Amygdala (tissue), 56 donors: ENCODE measurements around the gene NUDT8.
"Not testable (repeated sequence)": the region's sequence is repeated elsewhere in the genome, so short reads cannot be mapped to it uniquely, and the experiment has no call there.

Source experiments
- DNase-seq, 56 donors: peaks; one replicate each; lab custom pipeline; 2025; lab: John Stamatoyannopoulos, UW

The NUDT8 gene

DNA sequence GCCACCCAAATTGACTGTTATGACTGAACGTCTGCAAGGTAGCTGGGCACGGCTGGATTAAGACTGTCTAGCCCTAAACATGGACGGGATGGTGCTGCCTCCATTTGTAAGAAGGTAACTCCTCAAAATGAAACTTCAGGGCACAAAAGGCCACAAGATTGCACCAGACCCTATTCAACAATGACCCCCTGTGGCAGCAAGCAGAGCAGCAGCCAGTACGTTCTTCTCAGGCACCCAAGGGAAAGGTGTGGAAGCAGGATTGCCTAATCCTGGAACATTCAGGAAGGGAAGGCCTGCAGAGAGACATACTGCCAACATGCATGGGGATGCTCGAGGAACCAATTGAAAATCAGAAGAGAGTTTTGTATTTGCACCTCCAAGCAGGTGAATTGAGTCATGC lies 14.3 kb upstream of the NUDT8 start:
- DNase-seq: no peak

DNA sequence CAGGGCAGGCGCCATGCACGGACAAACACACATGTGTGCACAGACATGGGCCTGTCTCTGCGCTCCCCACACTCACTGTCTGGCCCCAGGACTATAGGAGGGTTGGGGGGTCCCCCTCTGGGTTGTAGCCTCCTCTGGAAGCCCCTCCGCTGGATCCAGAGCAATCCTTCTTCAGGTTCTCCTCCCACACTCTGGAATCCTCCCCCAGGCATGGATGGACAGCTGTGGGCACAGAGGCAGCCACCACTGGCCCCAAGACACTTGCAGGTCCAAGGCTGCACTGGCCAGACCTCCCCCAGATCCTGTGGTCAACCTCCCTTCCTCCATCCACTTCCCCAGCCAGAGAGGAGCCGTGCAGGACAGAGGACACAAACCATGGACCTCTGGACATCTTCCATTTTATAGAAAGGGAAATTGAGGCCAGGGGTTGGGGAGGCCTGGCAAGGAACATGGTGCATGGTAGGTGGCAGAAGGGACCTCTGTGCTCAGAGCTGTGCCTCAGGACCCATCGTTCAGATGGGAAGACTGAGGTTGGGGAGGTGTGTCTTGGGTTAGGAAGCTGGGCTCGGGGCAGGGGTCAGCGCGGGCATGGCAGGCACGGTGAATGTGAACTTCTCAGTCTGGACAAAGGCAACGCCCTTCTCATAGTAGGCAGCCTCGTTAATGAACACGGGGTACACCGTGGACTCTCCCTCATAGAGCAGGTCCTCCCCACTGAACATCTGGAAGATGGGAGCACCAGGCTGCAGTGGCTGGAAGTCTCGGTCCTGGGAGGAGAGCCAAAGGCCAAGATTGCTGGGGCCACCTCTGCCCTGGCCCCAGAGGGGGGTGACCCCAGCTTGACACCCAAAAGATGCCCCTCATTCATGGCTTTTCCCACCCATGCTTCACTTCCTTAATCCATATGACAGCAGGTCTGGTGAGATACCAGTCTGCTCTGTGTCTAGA lies 12.7 kb upstream of the NUDT8 start:
- DNase-seq: no peak

DNA sequence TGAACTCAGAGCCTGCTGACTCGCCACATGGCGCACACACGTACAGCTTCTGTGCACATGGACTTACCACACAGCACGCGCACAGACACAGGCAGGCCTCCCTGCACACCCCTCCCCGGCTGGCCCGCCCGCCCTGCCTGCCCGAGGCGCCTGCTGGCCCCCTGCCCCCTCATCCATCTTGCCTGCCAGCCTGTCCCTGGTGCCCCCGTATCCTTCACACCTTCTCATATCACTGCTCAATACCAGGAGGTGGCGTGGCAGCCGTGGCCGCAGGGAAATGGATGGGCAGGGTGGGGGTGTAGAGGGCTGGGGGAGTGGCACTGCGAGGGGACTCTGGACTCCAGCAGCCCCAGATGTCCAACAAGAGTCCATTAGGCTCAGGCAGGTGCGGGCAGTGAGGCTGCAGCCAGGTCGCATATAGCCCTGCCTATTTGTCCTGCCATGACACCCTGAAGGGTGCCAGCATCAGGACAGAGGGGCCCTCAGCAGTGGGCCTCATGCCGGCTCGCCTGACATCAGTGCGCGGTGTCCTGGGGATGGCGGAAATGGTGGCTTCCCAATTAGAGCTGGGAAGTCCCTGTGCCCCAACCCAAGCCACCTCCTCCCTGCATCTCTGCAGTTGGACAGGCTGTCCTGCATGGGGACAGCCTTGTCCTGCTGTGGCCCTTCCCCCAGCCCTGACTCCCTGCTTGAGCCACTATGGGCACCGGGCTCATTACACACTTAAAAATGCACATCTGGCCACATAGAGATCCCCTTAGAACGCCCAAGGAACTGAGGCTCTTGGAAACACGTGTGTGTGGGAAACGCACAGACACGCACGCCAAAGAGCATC lies 11.8 kb upstream of the NUDT8 start:
- DNase-seq: no peak

DNA sequence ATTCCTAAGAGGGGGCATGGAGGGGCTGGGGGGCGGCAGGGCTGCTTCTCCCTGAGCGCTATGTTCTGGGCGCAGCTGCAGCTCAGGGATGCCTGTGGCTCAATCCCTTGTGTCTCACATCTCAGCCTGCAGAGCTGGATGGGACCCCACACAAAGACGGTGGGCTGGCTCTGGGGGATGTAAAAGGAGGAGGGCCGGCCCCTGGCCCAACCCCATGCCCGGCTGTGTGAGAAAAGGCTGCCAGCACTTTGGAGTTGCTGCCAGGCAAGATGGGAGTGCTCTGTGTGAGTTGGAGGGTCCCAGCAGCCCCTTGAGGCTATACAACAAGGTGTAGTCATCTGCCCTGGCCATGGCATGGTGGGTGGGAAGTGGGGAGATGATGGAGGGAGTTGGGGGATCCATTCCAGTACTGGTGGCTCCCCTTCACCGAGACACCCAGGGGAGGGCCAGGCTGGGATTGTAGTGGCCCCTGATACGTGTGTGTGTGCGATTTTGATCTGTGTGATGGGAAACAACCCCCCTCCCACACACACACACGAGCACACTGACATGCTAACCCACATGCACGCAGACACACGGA lies 11.1 kb upstream of the NUDT8 start:
- DNase-seq: no peak

DNA sequence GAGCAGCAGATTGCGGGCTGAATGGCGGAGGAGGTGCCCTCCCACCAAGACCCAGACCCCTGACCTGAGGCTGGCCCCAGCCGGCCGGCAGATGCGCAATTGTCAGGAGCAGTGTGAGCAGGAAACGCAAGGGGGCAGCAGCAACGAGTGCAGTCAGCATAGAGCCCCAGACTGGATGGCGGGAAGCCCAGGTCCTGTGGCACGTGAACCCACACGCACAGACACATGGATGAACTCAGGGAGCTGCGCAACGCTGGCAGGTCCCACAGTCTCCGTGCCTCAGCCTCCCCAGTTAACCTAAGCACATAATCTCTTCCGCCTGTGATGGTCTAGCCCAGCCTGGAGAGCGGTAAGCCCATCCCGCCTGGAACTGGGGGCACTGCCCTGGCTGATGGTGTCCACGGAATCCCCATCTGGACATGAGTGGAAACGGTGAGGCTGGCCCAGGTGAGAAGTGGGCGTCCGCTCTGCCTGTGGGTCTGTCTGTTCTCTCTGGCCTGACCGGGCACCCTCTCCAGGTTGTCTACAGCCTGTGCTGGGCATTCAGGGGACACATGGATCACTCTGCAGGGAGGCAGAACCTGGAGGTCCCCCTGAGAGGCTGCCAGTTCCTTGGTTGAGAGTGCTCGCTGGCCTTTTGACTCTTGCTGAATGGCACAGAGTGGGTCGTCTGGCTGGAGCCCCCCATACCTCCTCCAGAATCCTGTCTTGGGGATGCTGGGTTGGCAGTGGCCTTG lies 10.5 kb upstream of the NUDT8 start:
- DNase-seq: peak in 31 of 56 donors; percentile 6 to 74 (median 44)

DNA sequence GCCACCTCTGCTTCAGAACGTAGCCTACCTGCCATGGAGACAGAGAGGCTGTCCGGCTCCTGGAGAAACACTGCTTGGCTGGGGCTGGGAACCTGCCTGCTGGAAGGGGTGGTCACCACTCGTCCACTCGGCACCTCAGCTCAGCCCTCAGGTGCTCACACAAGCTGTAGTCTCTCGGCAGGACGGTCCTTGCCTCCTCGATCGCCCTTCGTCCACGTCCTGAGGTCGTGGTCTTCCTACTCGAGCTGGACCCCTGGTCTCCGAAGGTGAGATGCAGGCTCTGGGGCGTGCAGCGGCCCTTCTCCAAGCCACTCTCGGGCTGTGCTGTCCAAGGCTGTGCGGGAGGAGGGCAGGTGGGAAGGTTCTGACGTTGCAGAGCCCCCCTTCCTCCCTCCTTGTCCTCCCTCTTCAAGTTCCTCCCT lies 9.7 kb upstream of the NUDT8 start, which contains the start of gene TBX10:
Gene TBX10 (minus strand): TSS at position 326 of the 422 bp plus-strand sequence. CDS start 291 bp downstream, at position 35.
- no peak for DNase-seq

DNA sequence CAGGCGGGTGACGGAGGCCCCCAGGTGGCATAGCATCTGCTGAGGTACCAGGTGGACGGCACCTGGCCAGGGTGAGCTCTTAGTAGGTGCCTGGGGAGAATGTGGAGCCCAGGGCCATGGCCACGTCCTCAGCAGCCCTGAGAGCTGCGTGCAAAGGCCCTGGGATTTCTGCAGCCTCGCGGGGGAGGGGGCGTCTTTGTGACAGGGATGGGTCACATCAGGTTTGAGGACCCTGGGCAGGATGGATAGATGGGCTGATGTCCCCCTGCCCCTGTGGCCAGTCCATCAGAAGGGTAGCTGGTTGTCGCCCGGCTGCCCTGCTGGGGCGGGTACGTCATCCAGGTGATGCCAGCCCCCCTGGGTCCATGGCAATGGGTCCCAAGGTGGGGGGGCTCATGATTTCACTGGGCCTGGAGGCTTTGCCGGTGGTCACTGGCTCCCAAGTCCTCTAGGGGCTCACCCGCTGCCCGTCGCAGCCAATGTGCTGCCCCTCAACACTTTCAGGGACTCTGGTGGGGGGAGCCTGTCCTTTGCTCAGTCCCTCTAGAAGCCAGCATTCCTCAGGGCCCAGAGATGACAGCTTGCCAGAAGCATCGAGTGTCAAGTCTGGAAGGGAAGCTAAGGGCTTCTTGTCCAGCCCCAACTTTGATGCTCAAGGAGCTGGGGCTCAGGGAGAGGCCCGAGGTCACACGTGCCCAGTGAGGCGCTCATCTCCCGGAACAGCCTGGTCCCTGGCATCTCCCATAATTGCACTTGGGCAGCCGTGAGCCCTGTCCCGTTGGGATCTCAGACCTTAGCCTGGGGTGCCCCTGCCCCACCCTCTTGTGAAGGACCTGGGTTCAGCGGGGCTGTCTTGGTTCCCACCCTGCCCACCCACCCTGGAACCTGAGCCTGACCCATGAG lies 9.0 kb upstream of the NUDT8 start:
- DNase-seq: no peak

DNA sequence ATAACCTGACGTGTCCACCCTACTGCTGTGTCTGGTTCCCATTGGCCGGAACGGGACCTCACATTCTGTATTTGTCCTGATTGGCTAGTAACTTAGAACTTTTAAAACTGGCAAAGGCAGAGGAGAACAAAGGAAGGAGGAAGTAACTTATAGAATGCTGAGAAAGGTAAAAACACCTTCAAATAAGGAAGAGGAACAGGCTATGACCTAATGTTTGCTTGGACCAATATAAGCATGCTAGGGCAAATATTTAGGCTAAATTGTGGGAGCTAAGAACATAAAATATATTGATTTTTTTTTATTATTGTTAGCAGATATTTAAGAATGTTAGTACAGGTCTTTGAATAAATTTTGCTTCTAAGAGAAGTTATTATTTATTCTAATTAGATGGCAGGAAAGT lies 7.7 kb upstream of the NUDT8 start:
- not testable (repeated sequence) for DNase-seq

DNA sequence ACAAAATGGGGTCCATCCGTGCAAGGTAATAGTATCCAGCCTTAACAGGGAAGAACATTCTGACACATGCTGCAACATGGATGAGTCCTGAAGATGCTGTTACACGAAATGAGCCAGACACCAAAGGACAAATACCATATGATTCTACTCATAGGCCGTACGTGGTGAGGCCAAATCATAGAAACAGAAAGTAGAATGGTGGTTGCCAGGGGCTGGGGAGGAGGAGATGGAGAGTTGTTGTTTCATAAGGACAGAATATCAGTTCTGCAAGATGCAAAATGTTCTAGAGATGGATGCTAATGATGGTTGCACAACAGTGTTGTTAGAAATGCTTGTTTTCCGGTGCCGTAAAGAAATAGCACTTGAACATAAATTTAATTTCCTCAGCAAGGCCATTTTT lies 7.2 kb upstream of the NUDT8 start:
- DNase-seq: no peak

DNA sequence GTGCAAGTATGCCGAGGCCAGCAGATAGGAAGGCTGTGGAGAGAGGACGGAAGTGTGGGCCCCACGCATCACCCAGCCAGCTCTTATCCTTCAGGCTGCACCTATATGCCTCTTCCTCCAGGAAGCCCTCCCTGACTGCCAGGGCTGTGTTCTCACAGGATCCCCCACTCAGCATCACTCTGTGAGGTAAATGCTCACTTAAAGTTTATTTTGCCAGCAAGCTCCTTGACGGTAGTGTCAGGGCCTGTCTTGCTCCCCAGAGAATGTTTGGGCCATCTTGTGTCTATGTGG lies 5.4 kb upstream of the NUDT8 start:
- no peak for DNase-seq

DNA sequence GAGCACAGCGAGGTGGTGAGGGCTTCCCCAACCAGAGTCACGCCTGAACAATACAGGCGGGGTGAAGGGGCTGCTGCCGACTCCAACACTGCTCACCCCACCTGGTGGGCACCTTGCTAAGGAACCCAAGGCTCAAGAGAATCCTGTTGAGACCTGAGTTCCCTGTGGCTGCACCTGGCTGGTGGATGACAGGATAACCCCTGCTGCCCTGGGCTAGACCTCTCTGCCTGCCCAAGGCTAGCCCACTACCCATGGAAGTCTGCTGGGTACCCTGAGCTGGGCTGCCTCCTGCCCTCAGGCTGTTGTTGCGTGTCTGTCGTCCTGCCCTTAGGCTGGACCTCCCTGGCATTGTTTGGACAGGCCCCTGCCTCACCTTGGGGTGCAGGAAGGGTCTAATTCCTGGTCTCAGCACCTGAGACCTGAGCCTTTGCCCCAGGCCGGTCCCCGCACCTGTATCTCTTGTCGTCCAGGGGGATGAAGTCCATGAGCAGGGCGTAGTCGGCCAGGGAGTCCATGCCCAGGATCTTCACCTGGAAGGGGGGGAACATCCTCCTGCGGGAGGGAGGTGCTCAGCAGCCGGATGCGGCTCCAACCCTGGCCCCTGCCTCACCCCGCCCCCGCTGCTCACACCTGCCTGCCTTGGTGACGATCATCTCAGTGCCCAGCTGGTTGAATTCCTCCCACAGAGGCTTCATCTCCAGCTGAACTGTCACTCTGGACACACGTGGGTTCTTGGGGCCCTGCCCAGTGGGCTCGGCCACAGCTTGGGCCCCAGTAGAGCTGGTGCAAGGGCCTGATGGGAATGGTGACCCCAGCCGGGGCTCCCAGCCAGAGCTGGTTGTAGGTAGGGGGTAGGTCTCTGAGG lies 4.9 kb upstream of the NUDT8 start:
- DNase-seq: no peak

DNA sequence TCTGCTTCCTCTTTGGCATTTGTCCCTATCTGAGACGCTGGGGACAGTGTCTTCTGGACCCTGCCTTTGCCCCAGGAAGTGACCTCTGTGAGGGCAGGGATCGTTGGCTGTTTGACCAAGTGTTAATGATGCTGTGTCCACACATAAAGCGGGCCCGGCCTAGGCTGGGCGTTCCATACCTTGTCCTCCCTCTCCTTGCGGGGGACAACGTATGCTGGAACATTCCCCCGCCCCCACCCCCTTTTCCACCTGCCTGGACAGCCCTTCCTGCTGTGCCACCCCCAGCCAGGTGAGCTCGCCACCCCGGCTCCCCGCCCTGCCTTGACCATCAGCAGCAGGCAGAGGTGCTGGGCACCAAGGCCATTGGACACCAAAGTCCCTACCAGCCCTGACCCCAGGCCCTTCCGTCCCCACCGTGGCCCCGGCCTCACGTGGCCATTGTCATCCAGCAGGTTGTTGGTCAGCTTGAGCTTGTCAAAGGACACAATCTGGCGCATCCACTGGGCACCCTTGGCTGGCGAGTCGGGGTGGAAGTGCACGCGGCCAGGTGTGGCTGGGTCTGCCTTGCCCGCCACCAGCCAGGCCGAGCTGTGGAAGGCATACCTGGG lies 4.1 kb upstream of the NUDT8 start:
- DNase-seq: no peak

DNA sequence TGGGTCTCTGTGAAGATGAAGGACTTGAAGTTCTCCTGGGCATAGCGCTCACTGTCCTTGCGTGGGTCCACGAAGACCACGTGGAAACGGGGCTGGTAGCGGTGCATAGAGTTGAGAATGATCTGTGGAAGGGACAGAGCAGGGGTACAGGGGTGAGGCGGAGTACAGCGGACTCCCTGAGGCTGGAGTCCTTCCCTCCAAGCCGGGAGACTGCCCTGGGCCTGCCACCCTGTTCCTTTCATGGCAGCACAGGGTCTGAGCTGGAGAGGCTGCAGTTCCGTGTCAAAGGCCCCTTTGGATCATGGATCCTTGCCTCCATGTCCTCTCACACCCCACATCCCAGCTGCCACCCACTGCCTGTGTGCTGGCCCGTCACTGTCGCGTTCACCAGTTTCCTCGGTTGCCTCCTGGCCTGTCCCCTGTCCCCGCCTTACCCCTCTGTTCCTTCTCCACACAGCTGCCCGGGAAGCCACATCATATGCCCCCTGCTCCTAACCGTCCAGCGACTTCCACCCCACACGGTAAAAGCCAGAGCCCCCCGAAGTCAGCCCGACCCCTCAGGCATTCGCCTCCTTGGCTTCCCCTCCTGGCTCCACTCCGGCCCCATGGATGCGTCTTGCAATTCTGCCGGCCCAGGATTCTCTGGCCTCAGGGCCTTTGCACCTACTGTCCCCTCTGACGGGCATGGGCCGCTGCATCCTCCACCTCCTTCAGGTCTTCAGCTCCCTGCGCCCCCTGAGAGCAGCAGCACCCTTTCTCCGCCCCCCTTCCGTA lies 3.4 kb upstream of the NUDT8 start:
- no peak for DNase-seq

DNA sequence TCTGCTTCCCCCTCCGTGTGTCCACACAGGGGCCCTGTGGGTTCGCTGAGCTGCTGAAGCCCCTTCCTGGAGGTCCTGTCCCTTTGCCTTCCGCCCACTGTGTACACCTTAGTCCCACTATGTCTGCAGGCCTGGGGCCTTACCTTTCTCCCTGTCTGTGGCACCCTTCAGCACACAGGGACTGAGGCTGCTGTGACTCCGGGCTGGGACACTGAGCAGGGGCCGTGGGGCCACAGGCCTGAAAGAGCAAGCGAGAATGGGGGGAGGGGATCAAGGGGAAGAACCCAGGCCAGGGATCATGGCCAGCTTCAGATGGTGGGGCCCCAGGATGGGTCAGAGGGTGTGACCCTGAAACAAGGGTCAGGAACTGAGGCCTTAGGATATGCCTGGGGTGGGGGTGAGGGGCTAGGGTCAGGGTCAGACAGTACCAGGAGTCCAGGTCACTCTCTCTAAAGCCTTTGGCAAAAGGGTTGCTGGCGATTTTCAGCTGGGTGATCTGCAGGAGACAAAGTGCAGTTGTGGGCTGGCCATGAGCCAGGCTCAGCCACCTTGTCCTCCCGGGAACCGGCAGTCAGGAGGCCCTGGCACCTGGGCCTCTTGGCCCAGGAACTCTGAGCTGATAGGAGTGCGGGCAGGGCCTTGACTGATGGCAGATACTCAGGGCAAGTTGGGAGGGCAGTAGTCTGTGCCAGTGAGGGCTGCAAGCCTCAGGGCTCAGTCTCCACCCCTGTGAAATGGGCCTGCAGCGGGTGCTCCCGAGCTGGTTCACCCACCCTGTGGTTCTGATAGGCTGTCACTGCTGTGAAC lies 2.6 kb upstream of the NUDT8 start:
- DNase-seq: no peak

DNA sequence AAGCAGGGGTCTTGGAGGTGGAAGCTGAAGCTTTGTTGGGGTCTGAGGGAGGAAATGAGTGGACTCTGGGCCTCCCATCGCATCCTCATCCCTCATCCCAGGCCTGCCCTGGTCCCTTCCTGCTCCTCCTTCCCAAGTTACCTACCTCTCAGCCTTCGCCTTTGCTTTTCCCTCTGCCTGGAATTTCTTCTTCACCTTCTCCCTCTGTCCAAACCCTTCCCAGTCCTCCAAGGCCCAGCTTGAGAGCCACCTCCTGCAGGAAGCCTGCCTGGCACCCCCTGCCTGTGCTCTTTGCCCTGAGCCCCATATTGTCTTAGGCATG lies 2.1 kb upstream of the NUDT8 start:
- DNase-seq: no peak

DNA sequence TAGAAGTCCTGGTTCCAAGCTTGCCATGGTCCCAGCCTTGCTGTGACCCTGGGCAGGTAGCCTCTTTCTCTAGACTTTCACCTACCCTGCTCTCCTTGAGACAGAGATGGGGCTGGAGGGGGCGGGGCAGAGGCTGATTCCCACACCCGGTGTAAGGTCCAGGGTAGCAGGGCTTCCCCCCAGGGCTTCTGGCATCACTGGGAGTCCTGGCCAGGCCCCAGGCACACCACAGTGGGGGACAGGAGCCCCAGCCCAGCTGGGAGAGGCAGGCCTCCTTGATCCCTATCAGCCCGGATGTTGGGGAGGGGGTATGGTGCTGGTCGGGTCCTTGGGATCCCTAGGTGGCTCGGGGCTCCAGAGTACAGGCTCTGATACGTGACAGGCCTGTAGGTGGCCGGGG lies 1.7 kb upstream of the NUDT8 start:
- DNase-seq: no peak

DNA sequence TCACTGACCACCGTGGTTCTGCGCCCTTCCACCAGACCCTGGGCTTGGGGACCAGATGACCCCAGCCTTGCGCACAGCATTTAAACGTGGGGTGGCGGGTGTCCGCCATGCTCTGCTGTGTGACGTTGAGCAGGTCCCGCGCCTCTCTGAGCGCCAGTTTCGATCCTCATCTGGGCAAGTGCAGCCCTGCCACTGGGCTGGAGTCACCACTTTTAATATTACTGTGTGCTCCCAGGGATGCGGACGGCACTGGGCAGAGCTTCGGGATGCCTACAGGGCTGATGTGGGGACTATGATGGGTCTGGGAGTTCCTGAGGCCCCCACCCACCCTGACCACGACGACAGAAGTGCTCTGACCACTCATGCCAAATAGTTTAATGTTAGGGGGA lies 1.2 kb upstream of the NUDT8 start:
- no peak for DNase-seq
